ENCODE data around the gene SLC19A1. TPM values are rescaled to one million over a fixed set of nuclear protein-coding genes. Genes with fewer than 3 reads are reported as not detected.

The SLC19A1 gene
- polyA plus RNA-seq, 4 donors = 12.6 to 20.8 (median 15.0) TPM

- H3K9me3 ChIP-seq (ENCODE audit: control insufficient read depth in 2 of 2, insufficient read depth in 1 of 2, low read depth in 1 of 2, low read length in 1 of 2) = peaks cover 0 to 10% of the 10 kb centered on the region in 2 donors
- WGBS, 3 donors = 90 to 95% (median 91%) methylated on average over 10 to 11 of the region's 11 CpGs
- DNase-seq = no peak
- FAIRE-seq = no peak
- no peaks in the 10 kb centered on the region for H3K27me3 ChIP-seq (ENCODE audit: control insufficient read depth in 3 of 3, insufficient read depth in 3 of 3, low read length in 3 of 3)
- H3K36me3 ChIP-seq (ENCODE audit: control insufficient read depth in 3 of 3, insufficient read depth in 2 of 3, low read depth in 1 of 3, low read length in 3 of 3) = peaks cover 0 to 67% (median 2%) of the 10 kb centered on the region in 3 donors
- peaks cover 0 to 10% (median 4%) of the 10 kb centered on the region in 3 donors for H3K4me1 ChIP-seq (ENCODE audit: control insufficient read depth in 3 of 3, insufficient read depth in 2 of 3, low read depth in 1 of 3, low read length in 2 of 3)
- H3K4me3 ChIP-seq (ENCODE audit: low read depth in 1 of 3, low read length in 3 of 3) = no peak overlapping the region
- H3K27ac ChIP-seq (ENCODE audit: low read depth in 1 of 3, low read length in 2 of 3) = peak overlapping the region in 1 of 3 donors; percentile 68
These were observed 17.5 kb downstream of the SLC19A1 start for GRCh38 chr21:45524756-45525152.

- Histone ChIP-seq H3K27me3 (ENCODE audit: control insufficient read depth in 3 of 3, insufficient read depth in 3 of 3, low read length in 3 of 3) (no peaks in the 10 kb centered on the region), H3K9me3 (ENCODE audit: control insufficient read depth in 2 of 2, insufficient read depth in 1 of 2, low read depth in 1 of 2, low read length in 1 of 2) (peaks cover 0 to 10% of the 10 kb centered on the region in 2 donors), H3K36me3 (ENCODE audit: control insufficient read depth in 3 of 3, insufficient read depth in 2 of 3, low read depth in 1 of 3, low read length in 3 of 3) (peaks cover 0 to 55% (median 2%) of the 10 kb centered on the region in 3 donors), H3K4me3 (ENCODE audit: low read depth in 1 of 3, low read length in 3 of 3) (no peak overlapping the region), H3K4me1 (ENCODE audit: control insufficient read depth in 3 of 3, insufficient read depth in 2 of 3, low read depth in 1 of 3, low read length in 2 of 3) (peaks cover 0 to 10% (median 4%) of the 10 kb centered on the region in 3 donors), H3K27ac (ENCODE audit: low read depth in 1 of 3, low read length in 2 of 3) (no peak overlapping the region)
- FAIRE-seq (no peak), DNase-seq (no peak)
- WGBS, 3 donors = 86 to 93% (median 89%) methylated on average over 14 to 16 of the region's 16 CpGs
These were observed 18.7 kb downstream of the SLC19A1 start for GRCh38 chr21:45523411-45524101.

- Histone ChIP-seq H3K4me3 (ENCODE audit: low read depth in 1 of 3, low read length in 3 of 3) (no peak overlapping the region), H3K4me1 (ENCODE audit: control insufficient read depth in 3 of 3, insufficient read depth in 2 of 3, low read depth in 1 of 3, low read length in 2 of 3) (peaks cover 0 to 10% (median 4%) of the 10 kb centered on the region in 3 donors), H3K36me3 (ENCODE audit: control insufficient read depth in 3 of 3, insufficient read depth in 2 of 3, low read depth in 1 of 3, low read length in 3 of 3) (peaks cover 0 to 51% (median 2%) of the 10 kb centered on the region in 3 donors), H3K27ac (ENCODE audit: low read depth in 1 of 3, low read length in 2 of 3) (no peak overlapping the region), H3K27me3 (ENCODE audit: control insufficient read depth in 3 of 3, insufficient read depth in 3 of 3, low read length in 3 of 3) (no peaks in the 10 kb centered on the region), H3K9me3 (ENCODE audit: control insufficient read depth in 2 of 2, insufficient read depth in 1 of 2, low read depth in 1 of 2, low read length in 1 of 2) (peaks cover 0 to 10% of the 10 kb centered on the region in 2 donors)
- FAIRE-seq = no peak
- DNase-seq = no peak
- 79 to 99% (median 92%) methylated on average over 6 of the region's 6 CpGs for WGBS, 3 donors
These were observed 19.3 kb downstream of the SLC19A1 start for GRCh38 chr21:45522986-45523385.

- FAIRE-seq = no peak
- 95 to 98% (median 97%) methylated on average over 6 of the region's 6 CpGs for WGBS, 3 donors
- H3K27ac ChIP-seq (ENCODE audit: low read depth in 1 of 3, low read length in 2 of 3) = no peak overlapping the region
- no peak for DNase-seq
- no peak overlapping the region for H3K4me3 ChIP-seq (ENCODE audit: low read depth in 1 of 3, low read length in 3 of 3)
- H3K36me3 ChIP-seq (ENCODE audit: control insufficient read depth in 3 of 3, insufficient read depth in 2 of 3, low read depth in 1 of 3, low read length in 3 of 3) = peaks cover 0 to 50% (median 2%) of the 10 kb centered on the region in 3 donors
- H3K27me3 ChIP-seq (ENCODE audit: control insufficient read depth in 3 of 3, insufficient read depth in 3 of 3, low read length in 3 of 3) = no peaks in the 10 kb centered on the region
- H3K9me3 ChIP-seq (ENCODE audit: control insufficient read depth in 2 of 2, insufficient read depth in 1 of 2, low read depth in 1 of 2, low read length in 1 of 2) = peaks cover 0 to 10% of the 10 kb centered on the region in 2 donors
- H3K4me1 ChIP-seq (ENCODE audit: control insufficient read depth in 3 of 3, insufficient read depth in 2 of 3, low read depth in 1 of 3, low read length in 2 of 3) = peaks cover 0 to 10% (median 4%) of the 10 kb centered on the region in 3 donors
These were observed 19.9 kb downstream of the SLC19A1 start for GRCh38 chr21:45522381-45522780.

GRCh38 chr21:45521241-45521640 is 21.0 kb downstream of the SLC19A1 start:
- 96 to 99% (median 97%) methylated on average over 2 of the region's 2 CpGs for WGBS, 3 donors
- Histone ChIP-seq H3K4me1 (ENCODE audit: control insufficient read depth in 3 of 3, insufficient read depth in 2 of 3, low read depth in 1 of 3, low read length in 2 of 3) (peaks cover 0 to 10% (median 4%) of the 10 kb centered on the region in 3 donors), H3K27me3 (ENCODE audit: control insufficient read depth in 3 of 3, insufficient read depth in 3 of 3, low read length in 3 of 3) (no peaks in the 10 kb centered on the region), H3K4me3 (ENCODE audit: low read depth in 1 of 3, low read length in 3 of 3) (no peak overlapping the region), H3K27ac (ENCODE audit: low read depth in 1 of 3, low read length in 2 of 3) (no peak overlapping the region), H3K36me3 (ENCODE audit: control insufficient read depth in 3 of 3, insufficient read depth in 2 of 3, low read depth in 1 of 3, low read length in 3 of 3) (peaks cover 0 to 51% (median 2%) of the 10 kb centered on the region in 3 donors), H3K9me3 (ENCODE audit: control insufficient read depth in 2 of 2, insufficient read depth in 1 of 2, low read depth in 1 of 2, low read length in 1 of 2) (peaks cover 0 to 10% of the 10 kb centered on the region in 2 donors)
- DNase-seq (no peak), FAIRE-seq (no peak)

- no peak for DNase-seq
- no peak overlapping the region for H3K4me3 ChIP-seq (ENCODE audit: low read depth in 1 of 3, low read length in 3 of 3)
- H3K4me1 ChIP-seq (ENCODE audit: control insufficient read depth in 3 of 3, insufficient read depth in 2 of 3, low read depth in 1 of 3, low read length in 2 of 3) = no peaks in the 10 kb centered on the region
- no peak overlapping the region for H3K27ac ChIP-seq (ENCODE audit: low read depth in 1 of 3, low read length in 2 of 3)
- WGBS, 3 donors = 92 to 94% (median 93%) methylated on average over 4 of the region's 4 CpGs
- peaks cover 0 to 10% of the 10 kb centered on the region in 2 donors for H3K9me3 ChIP-seq (ENCODE audit: control insufficient read depth in 2 of 2, insufficient read depth in 1 of 2, low read depth in 1 of 2, low read length in 1 of 2)
- H3K27me3 ChIP-seq (ENCODE audit: control insufficient read depth in 3 of 3, insufficient read depth in 3 of 3, low read length in 3 of 3) = no peaks in the 10 kb centered on the region
- peaks cover 0 to 53% (median 9%) of the 10 kb centered on the region in 3 donors for H3K36me3 ChIP-seq (ENCODE audit: control insufficient read depth in 3 of 3, insufficient read depth in 2 of 3, low read depth in 1 of 3, low read length in 3 of 3)
- FAIRE-seq = no peak
These were observed 23.1 kb downstream of the SLC19A1 start for GRCh38 chr21:45519182-45519581.

GRCh38 chr21:45518742-45519141 is 23.5 kb downstream of the SLC19A1 start:
- H3K27ac ChIP-seq (ENCODE audit: low read depth in 1 of 3, low read length in 2 of 3) = no peak overlapping the region
- no peaks in the 10 kb centered on the region for H3K27me3 ChIP-seq (ENCODE audit: control insufficient read depth in 3 of 3, insufficient read depth in 3 of 3, low read length in 3 of 3)
- DNase-seq (no peak), FAIRE-seq (no peak)
- WGBS, 3 donors = 91 to 97% (median 91%) methylated on average over 2 of the region's 2 CpGs
- H3K4me3 ChIP-seq (ENCODE audit: low read depth in 1 of 3, low read length in 3 of 3) = no peak overlapping the region
- peaks cover 0 to 10% of the 10 kb centered on the region in 2 donors for H3K9me3 ChIP-seq (ENCODE audit: control insufficient read depth in 2 of 2, insufficient read depth in 1 of 2, low read depth in 1 of 2, low read length in 1 of 2)
- peaks cover 0 to 56% (median 9%) of the 10 kb centered on the region in 3 donors for H3K36me3 ChIP-seq (ENCODE audit: control insufficient read depth in 3 of 3, insufficient read depth in 2 of 3, low read depth in 1 of 3, low read length in 3 of 3)
- H3K4me1 ChIP-seq (ENCODE audit: control insufficient read depth in 3 of 3, insufficient read depth in 2 of 3, low read depth in 1 of 3, low read length in 2 of 3) = no peaks in the 10 kb centered on the region

GRCh38 chr21:45517249-45518065 is 24.8 kb downstream of the SLC19A1 start:
- DNase-seq (no peak), FAIRE-seq (no peak)
- Histone ChIP-seq H3K36me3 (ENCODE audit: control insufficient read depth in 3 of 3, insufficient read depth in 2 of 3, low read depth in 1 of 3, low read length in 3 of 3) (peaks cover 0 to 56% (median 8%) of the 10 kb centered on the region in 3 donors), H3K27me3 (ENCODE audit: control insufficient read depth in 3 of 3, insufficient read depth in 3 of 3, low read length in 3 of 3) (no peaks in the 10 kb centered on the region), H3K4me1 (ENCODE audit: control insufficient read depth in 3 of 3, insufficient read depth in 2 of 3, low read depth in 1 of 3, low read length in 2 of 3) (no peaks in the 10 kb centered on the region), H3K27ac (ENCODE audit: low read depth in 1 of 3, low read length in 2 of 3) (no peak overlapping the region), H3K4me3 (ENCODE audit: low read depth in 1 of 3, low read length in 3 of 3) (no peak overlapping the region), H3K9me3 (ENCODE audit: control insufficient read depth in 2 of 2, insufficient read depth in 1 of 2, low read depth in 1 of 2, low read length in 1 of 2) (peaks cover 0 to 6% of the 10 kb centered on the region in 2 donors)
- 90 to 94% (median 91%) methylated on average over 15 of the region's 15 CpGs for WGBS, 3 donors
